ENCODE results near the gene FAM20A.
A peak's percentile ranks its signal among the peaks of the same experiment; 100 is the strongest.

The FAM20A gene

GRCh38 chr17:68556551-68556950 lies 44.6 kb downstream of the FAM20A start:
- Histone ChIP-seq H3K4me3 (ENCODE audit: control insufficient read depth in 1 of 7, extremely low read depth in 1 of 7, insufficient read depth in 4 of 7, low read depth in 2 of 7, low read length in 6 of 7) (no peak overlapping the region), H3K9me3 (ENCODE audit: control extremely low read depth in 1 of 5, control insufficient read depth in 4 of 5, insufficient read depth in 2 of 5, low read depth in 1 of 5, low read length in 4 of 5) (no peaks in the 10 kb centered on the region), H3K27me3 (replicated peaks in 2 of 5; ENCODE audit: control insufficient read depth in 4 of 5, insufficient read depth in 5 of 5, low read length in 4 of 5) (no peaks in the 10 kb centered on the region), H3K4me1 (ENCODE audit: control extremely low read depth in 1 of 4, control insufficient read depth in 4 of 4, insufficient read depth in 4 of 4, low read length in 3 of 4) (no peaks in the 10 kb centered on the region), H3K27ac (ENCODE audit: insufficient read depth in 1 of 2, low read depth in 1 of 2, low read length in 2 of 2, poor library complexity in 1 of 2, severe bottlenecking in 2 of 2) (no peak overlapping the region), H3K36me3 (ENCODE audit: control insufficient read depth in 4 of 4, insufficient read depth in 4 of 4, low read length in 3 of 4) (no peaks in the 10 kb centered on the region)
- DNase-seq, result no peak
- WGBS (ENCODE audit: insufficient coverage), result 100% methylated on average over 4 of the region's 4 CpGs
- CTCF ChIA-PET, result no interaction called here
- POLR2A ChIA-PET, result no interaction called here

GRCh38 chr17:68544111-68544915 lies 56.9 kb downstream of the FAM20A start:
- H3K4me3 ChIP-seq (ENCODE audit: control insufficient read depth in 1 of 7, extremely low read depth in 1 of 7, insufficient read depth in 4 of 7, low read depth in 2 of 7, low read length in 6 of 7), result no peak overlapping the region
- CTCF ChIA-PET, result no interaction called here
- no peak for DNase-seq
- POLR2A ChIA-PET, result no interaction called here
- H3K27me3 ChIP-seq (replicated peaks in 2 of 5; ENCODE audit: control insufficient read depth in 4 of 5, insufficient read depth in 5 of 5, low read length in 4 of 5), result no peaks in the 10 kb centered on the region
- 94% methylated on average over 10 of the region's 12 CpGs for WGBS (ENCODE audit: insufficient coverage)
- peaks cover 0 to 7% (median 3%) of the 10 kb centered on the region in 4 experiments for H3K36me3 ChIP-seq (ENCODE audit: control insufficient read depth in 4 of 4, insufficient read depth in 4 of 4, low read length in 3 of 4)
- H3K27ac ChIP-seq (ENCODE audit: insufficient read depth in 1 of 2, low read depth in 1 of 2, low read length in 2 of 2, poor library complexity in 1 of 2, severe bottlenecking in 2 of 2), result no peak overlapping the region
- peaks cover 0 to 5% (median 0%) of the 10 kb centered on the region in 5 experiments for H3K9me3 ChIP-seq (ENCODE audit: control extremely low read depth in 1 of 5, control insufficient read depth in 4 of 5, insufficient read depth in 2 of 5, low read depth in 1 of 5, low read length in 4 of 5)
- H3K4me1 ChIP-seq (ENCODE audit: control extremely low read depth in 1 of 4, control insufficient read depth in 4 of 4, insufficient read depth in 4 of 4, low read length in 3 of 4), result no peaks in the 10 kb centered on the region

- H3K4me3 ChIP-seq (ENCODE audit: control insufficient read depth in 1 of 7, extremely low read depth in 1 of 7, insufficient read depth in 4 of 7, low read depth in 2 of 7, low read length in 6 of 7), result no peak overlapping the region
- H3K9me3 ChIP-seq (ENCODE audit: control extremely low read depth in 1 of 5, control insufficient read depth in 4 of 5, insufficient read depth in 2 of 5, low read depth in 1 of 5, low read length in 4 of 5), result peaks cover 0 to 5% (median 0%) of the 10 kb centered on the region in 5 experiments
- H3K4me1 ChIP-seq (ENCODE audit: control extremely low read depth in 1 of 4, control insufficient read depth in 4 of 4, insufficient read depth in 4 of 4, low read length in 3 of 4), result no peaks in the 10 kb centered on the region
- H3K27me3 ChIP-seq (replicated peaks in 2 of 5; ENCODE audit: control insufficient read depth in 4 of 5, insufficient read depth in 5 of 5, low read length in 4 of 5), result no peaks in the 10 kb centered on the region
- peaks cover 5 to 8% (median 7%) of the 10 kb centered on the region in 4 experiments for H3K36me3 ChIP-seq (ENCODE audit: control insufficient read depth in 4 of 4, insufficient read depth in 4 of 4, low read length in 3 of 4)
- POLR2A ChIA-PET, result no interaction called here
- WGBS (ENCODE audit: insufficient coverage), result 97% methylated on average over 11 of the region's 13 CpGs
- H3K27ac ChIP-seq (ENCODE audit: insufficient read depth in 1 of 2, low read depth in 1 of 2, low read length in 2 of 2, poor library complexity in 1 of 2, severe bottlenecking in 2 of 2), result no peak overlapping the region
- CTCF ChIA-PET, result no interaction called here
- DNase-seq, result no peak
Measured at GRCh38 chr17:68542698-68543463, 58.3 kb downstream of the FAM20A start.

GRCh38 chr17:68541816-68542215 lies 59.4 kb downstream of the FAM20A start:
- ChIA-PET POLR2A (interaction anchor here (0.6 kb wide), 1 partner anchor 926 kb away, joined by 3 read pairs; no protein-coding TSS in a partner anchor), CTCF (no interaction called here)
- DNase-seq, result no peak
- peaks cover 5 to 17% (median 14%) of the 10 kb centered on the region in 4 experiments for H3K36me3 ChIP-seq (ENCODE audit: control insufficient read depth in 4 of 4, insufficient read depth in 4 of 4, low read length in 3 of 4)
- H3K27me3 ChIP-seq (replicated peaks in 2 of 5; ENCODE audit: control insufficient read depth in 4 of 5, insufficient read depth in 5 of 5, low read length in 4 of 5), result no peaks in the 10 kb centered on the region
- 94% methylated on average over 5 of the region's 6 CpGs for WGBS (ENCODE audit: insufficient coverage)
- no peak overlapping the region for H3K27ac ChIP-seq (ENCODE audit: insufficient read depth in 1 of 2, low read depth in 1 of 2, low read length in 2 of 2, poor library complexity in 1 of 2, severe bottlenecking in 2 of 2)
- no peak overlapping the region for H3K4me3 ChIP-seq (ENCODE audit: control insufficient read depth in 1 of 7, extremely low read depth in 1 of 7, insufficient read depth in 4 of 7, low read depth in 2 of 7, low read length in 6 of 7)
- no peaks in the 10 kb centered on the region for H3K4me1 ChIP-seq (ENCODE audit: control extremely low read depth in 1 of 4, control insufficient read depth in 4 of 4, insufficient read depth in 4 of 4, low read length in 3 of 4)
- H3K9me3 ChIP-seq (ENCODE audit: control extremely low read depth in 1 of 5, control insufficient read depth in 4 of 5, insufficient read depth in 2 of 5, low read depth in 1 of 5, low read length in 4 of 5), result no peaks in the 10 kb centered on the region

GRCh38 chr17:68540981-68541380 lies 60.2 kb downstream of the FAM20A start:
- ChIA-PET CTCF (no interaction called here), POLR2A (no interaction called here)
- no peak overlapping the region for H3K27ac ChIP-seq (ENCODE audit: insufficient read depth in 1 of 2, low read depth in 1 of 2, low read length in 2 of 2, poor library complexity in 1 of 2, severe bottlenecking in 2 of 2)
- WGBS (ENCODE audit: insufficient coverage), result 95% methylated on average over 7 of the region's 8 CpGs
- no peaks in the 10 kb centered on the region for H3K27me3 ChIP-seq (replicated peaks in 2 of 5; ENCODE audit: control insufficient read depth in 4 of 5, insufficient read depth in 5 of 5, low read length in 4 of 5)
- H3K9me3 ChIP-seq (ENCODE audit: control extremely low read depth in 1 of 5, control insufficient read depth in 4 of 5, insufficient read depth in 2 of 5, low read depth in 1 of 5, low read length in 4 of 5), result no peaks in the 10 kb centered on the region
- no peak for DNase-seq
- H3K4me1 ChIP-seq (ENCODE audit: control extremely low read depth in 1 of 4, control insufficient read depth in 4 of 4, insufficient read depth in 4 of 4, low read length in 3 of 4), result no peaks in the 10 kb centered on the region
- H3K36me3 ChIP-seq (ENCODE audit: control insufficient read depth in 4 of 4, insufficient read depth in 4 of 4, low read length in 3 of 4), result peaks cover 5 to 18% (median 16%) of the 10 kb centered on the region in 4 experiments
- no peak overlapping the region for H3K4me3 ChIP-seq (ENCODE audit: control insufficient read depth in 1 of 7, extremely low read depth in 1 of 7, insufficient read depth in 4 of 7, low read depth in 2 of 7, low read length in 6 of 7)

- H3K27ac ChIP-seq (ENCODE audit: insufficient read depth in 1 of 2, low read depth in 1 of 2, low read length in 2 of 2, poor library complexity in 1 of 2, severe bottlenecking in 2 of 2), result no peak overlapping the region
- H3K4me3 ChIP-seq (ENCODE audit: control insufficient read depth in 1 of 7, extremely low read depth in 1 of 7, insufficient read depth in 4 of 7, low read depth in 2 of 7, low read length in 6 of 7), result no peak overlapping the region
- peaks cover 9 to 28% (median 24%) of the 10 kb centered on the region in 4 experiments for H3K36me3 ChIP-seq (ENCODE audit: control insufficient read depth in 4 of 4, insufficient read depth in 4 of 4, low read length in 3 of 4)
- no peaks in the 10 kb centered on the region for H3K9me3 ChIP-seq (ENCODE audit: control extremely low read depth in 1 of 5, control insufficient read depth in 4 of 5, insufficient read depth in 2 of 5, low read depth in 1 of 5, low read length in 4 of 5)
- ChIA-PET POLR2A (no interaction called here), CTCF (interaction anchor here (0.7 to 1.5 kb wide), 3 partner anchors 10 to 221 kb away, joined by 3 to 5 read pairs (median 3); no protein-coding TSS in a partner anchor)
- peak; percentile 13 to 30 (median 28) for DNase-seq
- WGBS (ENCODE audit: insufficient coverage), result 77% methylated on average over 18 of the region's 20 CpGs
- no peaks in the 10 kb centered on the region for H3K27me3 ChIP-seq (replicated peaks in 2 of 5; ENCODE audit: control insufficient read depth in 4 of 5, insufficient read depth in 5 of 5, low read length in 4 of 5)
- no peaks in the 10 kb centered on the region for H3K4me1 ChIP-seq (ENCODE audit: control extremely low read depth in 1 of 4, control insufficient read depth in 4 of 4, insufficient read depth in 4 of 4, low read length in 3 of 4)
Measured at GRCh38 chr17:68539548-68540467, 61.4 kb downstream of the FAM20A start.

Measured in common myeloid progenitor, CD34-positive (primary cell).